BJ (cell line): ENCODE results near the gene KLHDC2. TPM values are rescaled to one million over a fixed set of nuclear protein-coding genes. Genes with fewer than 3 reads are reported as not detected.
"Not testable (repeated sequence)": the region's sequence is repeated elsewhere in the genome, so short reads cannot be mapped to it uniquely, and the experiment has no call there.

Experiments used
- CTCF ChIA-PET: fragments of 350-600 bp; formaldehyde crosslinking; extraction: SDS; loops from one replicate; lab custom pipeline; 2021; ENCODE audit warnings: antibody characterized with exemption, inconsistent platforms; lab: Yijun Ruan, JAX
- POLR2A ChIA-PET: fragments of 300-600 bp; sonication (Branson Sonifier 250); formaldehyde crosslinking; extraction: SDS; loops from one replicate; lab custom pipeline; 2021; ENCODE audit warnings: antibody characterized with exemption; lab: Charles Lee
- DNase-seq: peaks from one replicate; pipeline ENCODE4 v3.0.0-alpha.2; 2011; ENCODE audit warnings: low read depth
- H3K27me3 ChIP-seq: 2 replicates; pipeline ENCODE4 v1.6.0; 2011; ENCODE audit warnings: low read length; ENCODE audit not compliant: control insufficient read depth, insufficient read depth
- H3K36me3 ChIP-seq: 2 replicates; pipeline ENCODE4 v1.5.1; 2011; ENCODE audit warnings: low read length; ENCODE audit not compliant: control insufficient read depth, insufficient read depth
- H3K4me3 ChIP-seq: 2 replicates; pipeline ENCODE4 v1.5.1; 2011; ENCODE audit warnings: low read depth, mild to moderate bottlenecking, control low read depth, low read length
- CTCF ChIP-seq: IDR thresholded peaks from 2 replicates; pipeline ENCODE4 v1.5.1; 2011; ENCODE audit warnings: low read depth, mild to moderate bottlenecking, control low read depth, inconsistent platforms, low read length, moderate library complexity; ENCODE audit not compliant: insufficient read depth
- polyA plus RNA-seq: library from polyadenylated mRNA; depleted of rRNA; stranded (reverse); fragments of >200 nt; gene quantifications from 2 replicates; pipeline ENCODE4 v1.2.3, GENCODE V29; 2011

Gene KLHDC2
- polyA plus RNA-seq, 1 experiment, result 47.3 TPM

GRCh38 chr14:49769581-49770211, 1.7 kb downstream of the KLHDC2 start:
- H3K4me3 ChIP-seq, result peak overlapping the region; percentile 68
- POLR2A ChIA-PET, result interaction anchor here (1.1 kb wide), 1 partner anchor 83 kb away, joined by 3 read pairs; the partner anchor contains the start of gene NEMF
- CTCF ChIA-PET, result interaction anchor here (1.0 to 3.1 kb wide), 3 partner anchors 83 to 176 kb away, joined by 3 to 11 read pairs (median 3); partner anchors contain the start of genes DNAAF2 and NEMF
- no peak for DNase-seq
- no peaks in the 10 kb centered on the region for H3K36me3 ChIP-seq
- H3K27me3 ChIP-seq, result no peaks in the 10 kb centered on the region
- no peak for TF ChIP-seq CTCF

- H3K4me3 ChIP-seq, result peak overlapping the region; percentile 9; the same call in 1 of the 2 replicates
- no peak for DNase-seq
- TF ChIP-seq CTCF, result no peak
- ChIA-PET CTCF (interaction anchor here (1.1 kb wide), 1 partner anchor 82 kb away, joined by 3 read pairs; the partner anchor contains the start of gene NEMF), POLR2A (interaction anchor here (0.6 to 1.1 kb wide), 3 partner anchors 82 to 150 kb away, joined by 3 to 6 read pairs (median 3); partner anchors contain the start of genes MGAT2, NEMF and RPL36AL)
- 0 out of 2 replicates have a peak, but pooled peaks cover 1% of the 10 kb centered on the region for H3K36me3 ChIP-seq
- H3K27me3 ChIP-seq, result no peaks in the 10 kb centered on the region
Measured at GRCh38 chr14:49770212-49770817, 2.4 kb downstream of the KLHDC2 start.

GRCh38 chr14:49771691-49772090, 3.7 kb downstream of the KLHDC2 start:
- POLR2A ChIA-PET, DNase-seq, H3K4me3 ChIP-seq, H3K27me3 ChIP-seq, H3K36me3 ChIP-seq: not testable (repeated sequence)
- CTCF ChIA-PET, result interaction anchor here (0.7 to 1.1 kb wide), 2 partner anchors 9 to 48 kb away, joined by 3 read pairs; no protein-coding TSS in a partner anchor

- ChIA-PET CTCF (interaction anchor here (1.2 kb wide), 1 partner anchor 78 kb away, joined by 3 read pairs; the partner anchor contains the start of gene NEMF), POLR2A (no interaction called here)
- TF ChIP-seq CTCF, result no peak
- peaks cover 5% of the 10 kb centered on the region; the same call in 1 of the 2 replicates for H3K36me3 ChIP-seq
- no peak overlapping the region for H3K4me3 ChIP-seq
- DNase-seq, result no peak
- H3K27me3 ChIP-seq, result no peaks in the 10 kb centered on the region
Measured at GRCh38 chr14:49774106-49774505, 6.2 kb downstream of the KLHDC2 start.

- CTCF ChIA-PET, result no interaction called here
- no peak for TF ChIP-seq CTCF
- Histone ChIP-seq H3K27me3 (no peaks in the 10 kb centered on the region), H3K4me3 (no peak overlapping the region), H3K36me3 (peaks cover 17% of the 10 kb centered on the region)
- POLR2A ChIA-PET, result no interaction called here
- DNase-seq, result no peak
Measured at GRCh38 chr14:49778421-49778820, 10.5 kb downstream of the KLHDC2 start.

GRCh38 chr14:49781040-49781439, 13.1 kb downstream of the KLHDC2 start:
- H3K4me3 ChIP-seq, H3K27me3 ChIP-seq, DNase-seq: not testable (repeated sequence)
- H3K36me3 ChIP-seq, result peaks cover 19% of the 10 kb centered on the region
- ChIA-PET CTCF (interaction anchor here (0.7 to 1.4 kb wide), 5 partner anchors 9 to 147 kb away, joined by 3 read pairs; partner anchors contain the start of gene KLHDC2), POLR2A (interaction anchor here (0.6 to 0.7 kb wide), 2 partner anchors 38 to 66 kb away, joined by 3 to 24 read pairs; no protein-coding TSS in a partner anchor)
